GM12801 (cell line): ENCODE measurements around the gene GRIP2.

ENCODE experiments used
- CTCF ChIP-seq: IDR thresholded peaks from one replicate; pipeline ENCODE4 v1.5.1; 2011; ENCODE audit warnings: control low read depth; ENCODE audit not compliant: insufficient read length; ENCODE audit errors: extremely low read depth

GRIP2 gene

GRCh38 chr3:14550181-14550580, 10.0 kb upstream of the GRIP2 start:
- no peak for TF ChIP-seq CTCF

GRCh38 chr3:14549256-14549919, 9.2 kb upstream of the GRIP2 start:
- TF ChIP-seq CTCF: no peak

DNA sequence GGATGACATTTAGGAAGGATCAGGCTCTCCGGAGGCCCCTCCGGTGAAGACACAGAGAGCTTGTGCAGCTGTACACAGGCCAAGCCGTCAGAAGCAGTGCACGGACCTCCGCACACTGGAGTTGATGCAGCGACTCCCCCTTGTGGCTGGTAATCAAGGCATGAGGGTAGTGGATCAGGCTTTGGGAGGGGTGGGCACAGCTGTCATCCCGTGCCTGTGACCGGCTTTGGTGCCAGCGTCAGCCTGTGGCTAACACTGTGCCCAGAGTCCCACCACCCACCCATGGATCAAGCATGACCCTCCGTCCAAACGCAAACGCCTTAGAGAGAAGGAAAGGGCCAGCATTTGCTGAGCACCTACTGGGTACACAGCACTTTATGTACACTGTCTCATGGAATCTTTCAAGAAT, 8.2 kb upstream of the GRIP2 start:
- no peak for TF ChIP-seq CTCF

DNA sequence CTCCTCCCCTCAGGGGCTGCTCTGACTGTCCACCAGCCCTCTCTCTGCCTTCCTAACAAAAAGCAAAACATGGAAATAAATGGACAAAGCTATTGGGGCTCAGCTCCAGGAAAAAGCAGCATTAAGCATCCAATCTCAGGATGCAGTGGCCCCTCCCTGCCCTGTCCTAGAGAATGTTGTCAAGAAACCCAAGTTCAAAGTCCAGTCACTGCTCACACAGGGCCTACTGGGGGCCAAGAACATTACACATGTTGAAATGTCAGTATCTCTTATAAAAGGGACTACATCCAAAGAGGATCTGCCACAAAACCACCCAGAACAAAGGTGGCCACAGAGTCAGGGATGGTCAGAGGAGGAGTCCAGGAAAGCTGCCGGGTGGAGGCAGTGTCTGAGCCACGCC, 7.6 kb upstream of the GRIP2 start:
- no peak for TF ChIP-seq CTCF

- no peak for TF ChIP-seq CTCF
These were observed 5.9 kb upstream of the GRIP2 start for GRCh38 chr3:14546041-14546440.

- no peak for TF ChIP-seq CTCF
These were observed 5.1 kb upstream of the GRIP2 start for GRCh38 chr3:14545251-14545635.

DNA sequence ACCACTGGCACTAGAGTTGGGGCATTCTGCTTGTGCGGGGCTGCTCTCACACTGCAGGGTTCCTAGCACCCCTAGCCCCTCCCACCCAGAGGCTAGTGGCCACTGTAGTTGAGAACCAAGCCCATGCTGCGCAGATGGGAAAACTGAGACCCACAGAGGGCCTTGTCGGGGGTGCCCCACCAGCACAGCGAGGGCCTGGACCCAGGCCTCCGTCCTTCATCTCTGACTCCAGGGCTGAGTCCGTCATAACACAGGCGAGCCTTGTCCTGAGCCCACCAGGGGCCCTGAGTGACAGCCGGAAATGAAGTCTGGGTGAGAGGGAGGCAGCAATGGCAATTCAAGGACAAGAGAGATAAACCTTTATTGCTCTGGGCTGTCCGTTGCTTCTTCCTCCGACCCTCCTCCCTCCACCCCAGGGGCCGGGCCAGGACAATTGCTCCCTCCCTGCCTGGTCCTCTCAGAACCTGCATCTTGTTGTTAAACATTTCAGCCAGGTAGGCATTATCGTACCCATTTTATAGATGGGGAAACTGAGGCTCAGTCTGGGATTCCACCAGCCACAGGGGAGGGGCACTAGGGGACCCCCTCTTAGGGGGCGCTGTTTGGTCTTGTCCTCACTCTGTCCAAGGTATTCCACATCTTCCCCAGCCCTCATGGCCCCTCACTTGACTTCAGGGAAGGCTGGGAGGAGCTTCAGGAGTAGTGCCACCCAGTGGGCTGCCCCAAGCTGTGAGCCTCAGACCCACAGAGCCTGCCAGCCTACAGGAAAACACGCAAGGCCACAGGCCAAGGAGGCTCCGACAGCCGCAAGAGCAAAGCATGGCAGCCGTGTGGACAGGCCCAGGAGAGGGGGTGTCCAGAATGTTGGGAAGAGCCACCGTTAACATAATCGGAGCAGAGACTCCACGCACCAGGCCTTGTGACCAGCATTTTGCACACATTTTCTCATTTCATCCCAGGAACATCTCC, 4.4 kb upstream of the GRIP2 start:
- TF ChIP-seq CTCF: no peak
